CD14-positive monocyte (primary cell): ENCODE measurements around the gene MED26. TPM values are rescaled to one million over a fixed set of nuclear protein-coding genes. Genes with fewer than 3 reads are reported as not detected.

Experiments
- DNase-seq, 3 donors: peaks; one replicate each; pipeline ENCODE4 v3.0.0-alpha.2; 2011 to 2022
- H2AFZ ChIP-seq: 2 replicates; pipeline ENCODE4 v1.6.0; 2012; ENCODE audit warnings: mild to moderate bottlenecking, low read depth, low read length, inconsistent platforms; ENCODE audit not compliant: insufficient read depth, poor library complexity, severe bottlenecking
- H3K27ac ChIP-seq, 2 donors: 1 replicate in 1 of 2; 2 replicates in 1 of 2; pipeline ENCODE4 v1.5.1; 2012 to 2013; ENCODE audit warnings: low read length in 2 of 2, control low read depth in 1 of 2, inconsistent platforms in 1 of 2, low read depth in 1 of 2, mild to moderate bottlenecking in 1 of 2
- H3K27me3 ChIP-seq, 2 donors: one replicate each; pipeline versions ENCODE4 v1.6.0 to v1.6.1; 2011 to 2013; ENCODE audit warnings: low read length in 2 of 2; ENCODE audit not compliant: control insufficient read depth in 2 of 2, insufficient read depth in 2 of 2
- H3K36me3 ChIP-seq, 2 donors: replicated peaks in 1 of 2; 1 replicate in 1 of 2; 2 replicates in 1 of 2; pipeline versions ENCODE4 v1.5.1 to v1.6.1; 2012 to 2013; ENCODE audit warnings: low read length in 2 of 2, control low read depth in 1 of 2, inconsistent platforms in 1 of 2, mild to moderate bottlenecking in 1 of 2; ENCODE audit not compliant: insufficient read depth in 2 of 2, control insufficient read depth in 1 of 2
- H3K4me1 ChIP-seq, 2 donors: 1 replicate in 1 of 2; 2 replicates in 1 of 2; pipeline versions ENCODE4 v1.5.1 to v1.6.1; 2012 to 2013; ENCODE audit warnings: low read length in 2 of 2, control low read depth in 1 of 2, inconsistent platforms in 1 of 2, mild to moderate bottlenecking in 1 of 2, moderate library complexity in 1 of 2; ENCODE audit not compliant: insufficient read depth in 2 of 2, control insufficient read depth in 1 of 2
- H3K4me2 ChIP-seq: replicated peaks from 2 replicates; pipeline ENCODE3; 2012; ENCODE audit warnings: low read length, moderate library complexity, mild to moderate bottlenecking; ENCODE audit not compliant: poor library complexity, severe bottlenecking; ENCODE audit errors: extremely low read depth
- H3K4me3 ChIP-seq, 3 experiments: fragments of 200-600 bp in 1 of 3; sonication (generic) in 1 of 3; replicated peaks in 1 of 3; 1 replicate in 2 of 3; 2 replicates in 1 of 3; pipeline ENCODE4 v1.5.1; 2011 to 2013; ENCODE audit warnings: low read length in 3 of 3, mild to moderate bottlenecking in 3 of 3, control low read depth in 2 of 3, low read depth in 2 of 3, inconsistent platforms in 1 of 3, moderate library complexity in 1 of 3
- H3K79me2 ChIP-seq: 2 replicates; pipeline ENCODE4 v1.6.0; 2012; ENCODE audit warnings: mild to moderate bottlenecking, control low read depth, inconsistent platforms, low read length, moderate library complexity; ENCODE audit not compliant: insufficient read depth
- H3K9ac ChIP-seq: 2 replicates; pipeline ENCODE4 v1.6.0; 2017; ENCODE audit warnings: low read length, mild to moderate bottlenecking; ENCODE audit not compliant: insufficient read depth, poor library complexity, severe bottlenecking
- H3K9me3 ChIP-seq, 2 donors: replicated peaks in 1 of 2; 1 replicate in 1 of 2; 2 replicates in 1 of 2; pipeline versions ENCODE4 v1.5.1 to v1.6.1; 2012 to 2013; ENCODE audit warnings: low read length in 2 of 2, control low read depth in 1 of 2; ENCODE audit not compliant: control insufficient read depth in 1 of 2, insufficient read depth in 1 of 2
- H4K20me1 ChIP-seq: 2 replicates; pipeline ENCODE4 v1.6.0; 2012; ENCODE audit warnings: mild to moderate bottlenecking, low read length, control low read depth, moderate library complexity; ENCODE audit not compliant: insufficient read depth
- H3K27ac Mint-ChIP-seq, 7 donors: one replicate each; pipeline ENCODE4 v1.8.0; 2020; ENCODE audit warnings: mild to moderate bottlenecking in 7 of 7, mixed read lengths in 7 of 7, moderate library complexity in 6 of 7, inconsistent platforms in 2 of 7
- H3K27me3 Mint-ChIP-seq, 3 donors: one replicate each; pipeline ENCODE4 v1.8.0; 2021 to 2022; ENCODE audit warnings: low read depth in 3 of 3, mild to moderate bottlenecking in 3 of 3, mixed read lengths in 3 of 3, moderate library complexity in 3 of 3, inconsistent platforms in 1 of 3
- H3K36me3 Mint-ChIP-seq, 2 donors: one replicate each; pipeline ENCODE4 v1.8.0; 2020; ENCODE audit warnings: mixed read lengths in 2 of 2, inconsistent platforms in 1 of 2, mild to moderate bottlenecking in 1 of 2
- H3K4me1 Mint-ChIP-seq: one replicate; pipeline ENCODE4 v1.8.0; 2020; ENCODE audit warnings: mild to moderate bottlenecking, mixed read lengths
- H3K4me3 Mint-ChIP-seq, 2 donors: one replicate each; pipeline ENCODE4 v1.8.0; 2020; ENCODE audit warnings: mild to moderate bottlenecking in 2 of 2, mixed read lengths in 2 of 2, moderate library complexity in 1 of 2
- H3K9me3 Mint-ChIP-seq, 7 donors: one replicate each; pipeline ENCODE4 v1.8.0; 2020 to 2022; ENCODE audit warnings: mixed read lengths in 7 of 7, mild to moderate bottlenecking in 6 of 7, moderate library complexity in 6 of 7, inconsistent platforms in 2 of 7
- CTCF ChIP-seq: fragments of 200-600 bp; IDR thresholded peaks from one replicate; pipeline ENCODE4 v1.8.0; 2022; ENCODE audit warnings: antibody characterized with exemption, mild to moderate bottlenecking
- WGBS: methylation state at CpG from one replicate; pipeline ENCODE4 v1.1.5; 2013; ENCODE audit warnings: missing lambda C conversion rate; ENCODE audit not compliant: insufficient coverage; 5-methylcytosine and 5-hydroxymethylcytosine counted together
- intact Hi-C, 2 donors: fragments of 100-400 bp; cut with micrococcal nuclease; formaldehyde crosslinking; loops; one replicate each; pipeline versions ENCODE4 v1.15.0 to v1.15.1; 2023
- polyA plus RNA-seq, 3 donors: library from polyadenylated mRNA; depleted of rRNA in 1 of 3; unstranded in 2 of 3; stranded (reverse) in 1 of 3; fragments of 300-500 nt in 2 of 3; fragments of >200 nt in 1 of 3; fragmentation: Illumina TruSeq in 2 of 3; gene quantifications; 1 replicate in 2 of 3; 2 replicates in 1 of 3; pipeline ENCODE4 v1.2.3, GENCODE V29; 2012 to 2021

MED26 gene
- polyA plus RNA-seq, 3 donors = 1.1 to 7.1 (median 2.1) TPM

- peaks cover 33 to 40% of the 10 kb centered on the region in 2 donors for H3K4me1 ChIP-seq
- no peaks in the 10 kb centered on the region for H3K9me3 Mint-ChIP-seq
- no peaks in the 10 kb centered on the region for H3K9me3 ChIP-seq
- H3K4me1 Mint-ChIP-seq = peaks cover 41% of the 10 kb centered on the region
- H3K27ac Mint-ChIP-seq = peak overlapping the region in 5 of 7 donors; percentile 30 to 91 (median 62)
- no peak overlapping the region for H3K4me2 ChIP-seq
- no peak overlapping the region for H3K9ac ChIP-seq
- H3K36me3 Mint-ChIP-seq = peaks cover 20 to 42% of the 10 kb centered on the region in 2 donors
- peaks cover 99% of the 10 kb centered on the region for H3K79me2 ChIP-seq
- H3K4me3 ChIP-seq = no peak overlapping the region
- no peak for DNase-seq
- 95% methylated on average over 11 of the region's 12 CpGs for WGBS
- H3K27me3 Mint-ChIP-seq = peaks cover 0 to 2% (median 0%) of the 10 kb centered on the region in 3 donors
- H3K27me3 ChIP-seq = no peaks in the 10 kb centered on the region
- peaks cover 78% of the 10 kb centered on the region for H4K20me1 ChIP-seq
- intact Hi-C loops = loop anchor here in 1 of 2 donors (10.0 kb wide), 1 partner anchor 137 kb away; no protein-coding TSS in a partner anchor
- H2AFZ ChIP-seq = no peak overlapping the region
- no peak for TF ChIP-seq CTCF
- H3K27ac ChIP-seq = peak overlapping the region in 1 of 2 donors; percentile 59
- no peak overlapping the region for H3K4me3 Mint-ChIP-seq
- peaks cover 19 to 54% of the 10 kb centered on the region in 2 donors for H3K36me3 ChIP-seq
Observed at GRCh38 chr19:16581145-16581970, 46.6 kb downstream of the MED26 start.

- Mint-ChIP-seq H3K9me3 (no peaks in the 10 kb centered on the region), H3K4me1 (peaks cover 26% of the 10 kb centered on the region), H3K36me3 (peaks cover 26 to 59% of the 10 kb centered on the region in 2 donors), H3K27me3 (peaks cover 0 to 2% (median 0%) of the 10 kb centered on the region in 3 donors), H3K27ac (peak overlapping the region; percentile 11 to 72 (median 54)), H3K4me3 (no peak overlapping the region)
- Histone ChIP-seq H3K4me1 (peaks cover 14 to 25% of the 10 kb centered on the region in 2 donors), H3K4me3 (no peak overlapping the region), H3K4me2 (no peak overlapping the region), H4K20me1 (peaks cover 98% of the 10 kb centered on the region), H3K9ac (no peak overlapping the region), H2AFZ (no peak overlapping the region), H3K9me3 (no peaks in the 10 kb centered on the region), H3K27me3 (no peaks in the 10 kb centered on the region), H3K36me3 (peaks cover 30 to 74% of the 10 kb centered on the region in 2 donors), H3K27ac (peak overlapping the region in 1 of 2 donors; percentile 48), H3K79me2 (peaks cover 100% of the 10 kb centered on the region)
- intact Hi-C loops = no loop called here
- no peak for DNase-seq
- no peak for TF ChIP-seq CTCF
- 26% methylated on average over 4 of the region's 4 CpGs for WGBS
Observed at GRCh38 chr19:16579381-16579780, 48.6 kb downstream of the MED26 start.
